ENCODE measurements around the gene C3orf22.

DNA sequence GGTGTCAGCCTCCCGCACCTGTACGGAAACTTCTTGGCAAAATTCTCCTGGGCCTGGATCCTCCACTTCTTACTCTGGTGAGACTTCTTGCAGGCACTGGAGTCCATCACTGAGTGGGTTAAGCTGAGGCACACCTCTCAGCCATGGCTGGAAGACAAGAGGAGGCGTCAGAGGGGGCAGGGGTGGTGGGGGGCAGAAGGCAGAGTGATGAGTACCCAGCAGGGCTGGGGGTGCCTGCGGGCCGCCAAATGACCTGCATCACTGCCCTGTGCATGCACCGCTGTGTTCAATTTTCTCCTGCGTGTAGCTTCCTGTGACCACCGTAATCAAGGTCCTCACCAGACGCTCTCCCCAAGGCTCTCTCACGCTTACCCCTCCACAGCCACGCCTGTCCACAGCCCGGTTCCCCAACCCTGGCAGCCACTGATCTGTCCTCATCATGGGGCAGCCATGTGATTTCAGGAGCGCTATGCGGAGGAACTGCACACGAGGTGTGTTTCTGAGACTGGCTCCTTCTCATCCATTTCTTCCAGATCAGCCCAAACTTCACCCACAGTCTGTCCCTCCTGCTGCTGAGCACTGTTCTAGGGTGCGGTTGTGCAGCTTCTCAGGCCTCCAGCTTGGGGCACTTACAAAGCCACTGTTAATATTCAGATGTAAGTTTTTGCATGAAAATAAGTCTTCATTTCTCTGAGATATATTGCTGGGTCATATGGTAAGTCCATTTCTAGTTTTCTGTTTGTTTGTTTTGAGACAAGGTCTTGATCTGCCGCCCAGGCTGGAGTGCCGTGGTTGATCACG, 5.2 kb downstream of the C3orf22 start:
- TF ChIP-seq POLR2AphosphoS5 (IDR thresholded peaks at IDR 0.05; ENCODE audit: low read depth, low read length) (no peak), SIN3A (IDR thresholded peaks at IDR 0.05; ENCODE audit: borderline replicate concordance, insufficient read depth, low read length) (no peak), TAF1 (IDR thresholded peaks at IDR 0.05; ENCODE audit: borderline replicate concordance, insufficient read depth, low read length) (no peak)
